Endodermal cell (in vitro differentiated cells): ENCODE measurements around the gene KLF3. TPM values are rescaled to one million over a fixed set of nuclear protein-coding genes. Genes with fewer than 3 reads are reported as not detected.

ENCODE experiments used
- DNase-seq: peaks from one replicate; pipeline ENCODE4 v3.0.0-alpha.2; 2017
- H3K27ac ChIP-seq: 2 replicates; pipeline ENCODE4 v1.5.1; 2013; ENCODE audit warnings: mild to moderate bottlenecking, low read depth, low read length, moderate library complexity
- H3K27me3 ChIP-seq: 2 replicates; pipeline ENCODE4 v1.6.1; 2013; ENCODE audit warnings: mild to moderate bottlenecking, low read length, moderate library complexity; ENCODE audit not compliant: insufficient read depth, control insufficient read depth, poor library complexity, severe bottlenecking
- H3K36me3 ChIP-seq: 2 replicates; pipeline ENCODE4 v1.7.0; 2013; ENCODE audit warnings: mild to moderate bottlenecking, low read length, moderate library complexity; ENCODE audit not compliant: control insufficient read depth, insufficient read depth
- H3K4me1 ChIP-seq: one replicate; pipeline ENCODE4 v1.7.0; 2013; ENCODE audit warnings: low read length; ENCODE audit not compliant: control insufficient read depth, insufficient read depth
- H3K4me3 ChIP-seq: 2 replicates; pipeline ENCODE4 v1.5.1; 2013; ENCODE audit warnings: mild to moderate bottlenecking, low read length, moderate library complexity
- H3K9ac ChIP-seq: 2 replicates; pipeline ENCODE4 v1.6.1; 2013; ENCODE audit warnings: mild to moderate bottlenecking, low read length, moderate library complexity; ENCODE audit not compliant: poor library complexity, severe bottlenecking; ENCODE audit errors: extremely low read depth
- H3K9me3 ChIP-seq: 2 replicates; pipeline ENCODE4 v1.6.1; 2013; ENCODE audit warnings: mild to moderate bottlenecking, low read length, moderate library complexity; ENCODE audit not compliant: control insufficient read depth
- H3K27ac Mint-ChIP-seq: 2 replicates; pipeline ENCODE4 v1.8.0; 2020; ENCODE audit warnings: mixed read lengths
- H3K27me3 Mint-ChIP-seq: 2 replicates; pipeline ENCODE4 v1.8.0; 2021; ENCODE audit warnings: mild to moderate bottlenecking, mixed read lengths; ENCODE audit not compliant: insufficient read depth
- H3K36me3 Mint-ChIP-seq: 2 replicates; pipeline ENCODE4 v1.8.0; 2020; ENCODE audit warnings: low read depth, mixed read lengths
- H3K4me1 Mint-ChIP-seq: 2 replicates; pipeline ENCODE4 v1.8.0; 2020; ENCODE audit warnings: mixed read lengths
- H3K4me3 Mint-ChIP-seq: 2 replicates; pipeline ENCODE4 v1.8.0; 2020; ENCODE audit warnings: mild to moderate bottlenecking, moderate library complexity, mixed read lengths
- H3K9me3 Mint-ChIP-seq: 2 replicates; pipeline ENCODE4 v1.8.0; 2020; ENCODE audit warnings: mild to moderate bottlenecking, mixed read lengths
- whole genome bisulfite sequencing, 2 experiments: methylation state at CpG; one replicate each; pipeline versions ENCODE4 v1.1.5 to v1.1.7; 2013; ENCODE audit warnings: missing lambda C conversion rate in 2 of 2, mixed read lengths in 1 of 2; ENCODE audit not compliant: insufficient coverage in 1 of 2, insufficient read length in 1 of 2; 5-methylcytosine and 5-hydroxymethylcytosine counted together
- total RNA-seq, 2 donors: library from RNA; stranded (reverse); fragmentation: NEBNext Ultra II Directional in 1 of 2; extraction: Animal tissue kit (Norgen Biotek cat#: 25700) in 1 of 2; gene quantifications; 2 replicates in 1 of 2; 3 replicates in 1 of 2; pipeline ENCODE4 v1.2.1, GENCODE V29; 2021
- TF ChIP-seq, protein P1 (sequence below): fragments of 200-600 bp; sonication (generic); conservative IDR thresholded peaks from 2 replicates; pipeline ENCODE4 v1.5.0; 2021; ENCODE audit warnings: antibody characterized with exemption, mild to moderate bottlenecking

Gene KLF3
- total RNA-seq, 2 donors from 2014 or later, result 20.7 to 28.2 TPM

DNA sequence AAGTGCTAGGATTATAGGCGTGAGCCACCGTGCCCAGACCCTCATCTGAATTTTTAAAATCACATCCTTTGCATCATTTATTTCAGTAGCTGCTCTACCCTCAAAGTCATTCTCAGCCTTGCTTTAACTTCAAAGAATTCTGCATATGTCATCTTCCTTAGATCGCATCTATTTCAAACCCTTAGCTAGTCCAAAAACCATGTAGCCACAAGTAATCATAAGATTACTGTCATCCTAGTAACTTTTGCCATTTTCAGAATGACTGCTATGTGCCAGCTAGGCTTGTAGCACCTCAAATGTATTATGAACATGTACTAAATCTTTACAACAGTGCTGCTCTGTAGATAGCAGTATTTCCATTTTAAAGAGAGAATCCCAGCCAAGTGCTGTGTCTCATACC lies 45.5 kb upstream of the KLF3 start:
- Histone ChIP-seq H3K4me3 (no peak overlapping the region), H3K36me3 (no peaks in the 10 kb centered on the region), H3K27me3 (no peaks in the 10 kb centered on the region), H3K27ac (no peak overlapping the region), H3K4me1 (no peaks in the 10 kb centered on the region), H3K9ac (no peak overlapping the region), H3K9me3 (no peaks in the 10 kb centered on the region)
- no peak for DNase-seq
- H3K9me3 Mint-ChIP-seq, result no peaks in the 10 kb centered on the region
- H3K4me1 Mint-ChIP-seq, result no peaks in the 10 kb centered on the region
- H3K4me3 Mint-ChIP-seq, result no peak overlapping the region
- no peaks in the 10 kb centered on the region for H3K36me3 Mint-ChIP-seq
- WGBS, 2 experiments, result 94 to 100% methylated on average over 3 of the region's 3 CpGs
- H3K27me3 Mint-ChIP-seq, result no peaks in the 10 kb centered on the region
- H3K27ac Mint-ChIP-seq, result no peak overlapping the region
- TF ChIP-seq, protein P1, sequence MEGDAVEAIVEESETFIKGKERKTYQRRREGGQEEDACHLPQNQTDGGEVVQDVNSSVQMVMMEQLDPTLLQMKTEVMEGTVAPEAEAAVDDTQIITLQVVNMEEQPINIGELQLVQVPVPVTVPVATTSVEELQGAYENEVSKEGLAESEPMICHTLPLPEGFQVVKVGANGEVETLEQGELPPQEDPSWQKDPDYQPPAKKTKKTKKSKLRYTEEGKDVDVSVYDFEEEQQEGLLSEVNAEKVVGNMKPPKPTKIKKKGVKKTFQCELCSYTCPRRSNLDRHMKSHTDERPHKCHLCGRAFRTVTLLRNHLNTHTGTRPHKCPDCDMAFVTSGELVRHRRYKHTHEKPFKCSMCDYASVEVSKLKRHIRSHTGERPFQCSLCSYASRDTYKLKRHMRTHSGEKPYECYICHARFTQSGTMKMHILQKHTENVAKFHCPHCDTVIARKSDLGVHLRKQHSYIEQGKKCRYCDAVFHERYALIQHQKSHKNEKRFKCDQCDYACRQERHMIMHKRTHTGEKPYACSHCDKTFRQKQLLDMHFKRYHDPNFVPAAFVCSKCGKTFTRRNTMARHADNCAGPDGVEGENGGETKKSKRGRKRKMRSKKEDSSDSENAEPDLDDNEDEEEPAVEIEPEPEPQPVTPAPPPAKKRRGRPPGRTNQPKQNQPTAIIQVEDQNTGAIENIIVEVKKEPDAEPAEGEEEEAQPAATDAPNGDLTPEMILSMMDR, result no peak

- Histone ChIP-seq H3K4me1 (no peaks in the 10 kb centered on the region), H3K9me3 (no peaks in the 10 kb centered on the region), H3K4me3 (no peak overlapping the region), H3K27me3 (no peaks in the 10 kb centered on the region), H3K27ac (no peak overlapping the region), H3K36me3 (no peaks in the 10 kb centered on the region), H3K9ac (no peak overlapping the region)
- no peaks in the 10 kb centered on the region for H3K4me1 Mint-ChIP-seq
- no peaks in the 10 kb centered on the region for H3K9me3 Mint-ChIP-seq
- TF ChIP-seq, protein P1, result no peak
- no peak overlapping the region for H3K4me3 Mint-ChIP-seq
- no peaks in the 10 kb centered on the region for H3K36me3 Mint-ChIP-seq
- no peak for DNase-seq
- no peak overlapping the region for H3K27ac Mint-ChIP-seq
- H3K27me3 Mint-ChIP-seq, result no peaks in the 10 kb centered on the region
- WGBS, 2 experiments, result 86 to 92% methylated on average over 3 of the region's 3 CpGs
Observed at GRCh38 chr4:38619316-38619715, 44.7 kb upstream of the KLF3 start.

DNA sequence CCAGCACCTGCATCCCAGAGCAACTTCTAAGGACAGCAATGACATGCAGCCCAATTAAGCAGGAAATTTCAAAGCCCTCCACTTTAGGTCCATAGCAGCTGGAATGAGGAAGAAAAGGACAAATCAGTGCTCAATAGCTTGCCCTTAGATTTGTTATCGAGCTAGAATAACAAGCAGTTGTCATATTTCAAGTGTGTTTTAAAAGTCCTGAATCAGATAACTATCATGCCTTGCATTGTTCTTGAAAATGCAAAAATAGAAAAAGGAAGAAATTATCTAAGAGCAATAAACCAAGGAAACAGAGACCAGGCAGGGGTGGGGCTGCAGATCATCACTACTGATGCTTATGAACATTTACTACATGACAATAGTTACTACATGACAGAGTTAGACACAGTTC lies 43.9 kb upstream of the KLF3 start:
- no peaks in the 10 kb centered on the region for H3K36me3 Mint-ChIP-seq
- Histone ChIP-seq H3K4me3 (no peak overlapping the region), H3K9ac (no peak overlapping the region), H3K4me1 (no peaks in the 10 kb centered on the region), H3K27ac (no peak overlapping the region), H3K36me3 (no peaks in the 10 kb centered on the region), H3K27me3 (no peaks in the 10 kb centered on the region), H3K9me3 (no peaks in the 10 kb centered on the region)
- no peak overlapping the region for H3K27ac Mint-ChIP-seq
- H3K4me3 Mint-ChIP-seq, result no peak overlapping the region
- 81 to 100% methylated on average over 1 of the region's 1 CpG for WGBS, 2 experiments
- DNase-seq, result no peak
- TF ChIP-seq, protein P1, result no peak
- H3K9me3 Mint-ChIP-seq, result no peaks in the 10 kb centered on the region
- H3K4me1 Mint-ChIP-seq, result no peaks in the 10 kb centered on the region
- no peaks in the 10 kb centered on the region for H3K27me3 Mint-ChIP-seq
